AG04450 (cell line): Measurements from ENCODE around the gene MAP2. TPM values are rescaled to one million over a fixed set of nuclear protein-coding genes. Genes with fewer than 3 reads are reported as not detected.
"Not testable (repeated sequence)": the region's sequence is repeated elsewhere in the genome, so short reads cannot be mapped to it uniquely, and the experiment has no call there.

Source experiments
- CTCF ChIA-PET: fragments of 300-600, 350-600 bp; formaldehyde crosslinking; extraction: SDS; loops from one replicate; lab custom pipeline; 2022; ENCODE audit warnings: antibody characterized with exemption, inconsistent platforms; lab: Charles Lee
- POLR2A ChIA-PET: fragments of 350-600 bp; formaldehyde crosslinking; extraction: SDS; loops from one replicate; lab custom pipeline; 2021; ENCODE audit warnings: antibody characterized with exemption, inconsistent platforms; lab: Yijun Ruan, JAX
- DNase-seq: peaks from one replicate; pipeline ENCODE4 v3.0.0-alpha.2; 2011; ENCODE audit warnings: low read depth, low spot score
- H3K27ac ChIP-seq: one replicate; pipeline ENCODE4 v1.5.1; 2012; ENCODE audit warnings: low read depth, low read length, control low read depth
- H3K27me3 ChIP-seq: one replicate; pipeline ENCODE4 v1.6.0; 2012; ENCODE audit warnings: low read length; ENCODE audit not compliant: control insufficient read depth, insufficient read depth
- H3K4me3 ChIP-seq: 2 replicates; pipeline ENCODE4 v1.5.1; 2011; ENCODE audit warnings: mild to moderate bottlenecking, low read depth, low read length, control low read depth
- H3K9me3 ChIP-seq: 2 replicates; pipeline ENCODE4 v1.5.1; 2012; ENCODE audit warnings: low read length; ENCODE audit not compliant: control insufficient read depth, insufficient read depth
- polyA plus RNA-seq: library from polyadenylated mRNA; depleted of rRNA; stranded (reverse); fragments of >200 nt; gene quantifications from 2 replicates; pipeline ENCODE4 v1.2.3, GENCODE V29; 2011
- TF ChIP-seq, protein P1 (sequence below): IDR thresholded peaks from 2 replicates; pipeline ENCODE4 v1.5.1; 2011; ENCODE audit warnings: low read depth, low read length, control low read depth, inconsistent platforms

MAP2 gene
- polyA plus RNA-seq, 1 experiment, result 0.69 TPM

- no peak for DNase-seq
- Histone ChIP-seq H3K27me3 (no peaks in the 10 kb centered on the region), H3K4me3 (no peak overlapping the region), H3K27ac (no peak overlapping the region), H3K9me3 (no peaks in the 10 kb centered on the region)
- TF ChIP-seq, protein P1, sequence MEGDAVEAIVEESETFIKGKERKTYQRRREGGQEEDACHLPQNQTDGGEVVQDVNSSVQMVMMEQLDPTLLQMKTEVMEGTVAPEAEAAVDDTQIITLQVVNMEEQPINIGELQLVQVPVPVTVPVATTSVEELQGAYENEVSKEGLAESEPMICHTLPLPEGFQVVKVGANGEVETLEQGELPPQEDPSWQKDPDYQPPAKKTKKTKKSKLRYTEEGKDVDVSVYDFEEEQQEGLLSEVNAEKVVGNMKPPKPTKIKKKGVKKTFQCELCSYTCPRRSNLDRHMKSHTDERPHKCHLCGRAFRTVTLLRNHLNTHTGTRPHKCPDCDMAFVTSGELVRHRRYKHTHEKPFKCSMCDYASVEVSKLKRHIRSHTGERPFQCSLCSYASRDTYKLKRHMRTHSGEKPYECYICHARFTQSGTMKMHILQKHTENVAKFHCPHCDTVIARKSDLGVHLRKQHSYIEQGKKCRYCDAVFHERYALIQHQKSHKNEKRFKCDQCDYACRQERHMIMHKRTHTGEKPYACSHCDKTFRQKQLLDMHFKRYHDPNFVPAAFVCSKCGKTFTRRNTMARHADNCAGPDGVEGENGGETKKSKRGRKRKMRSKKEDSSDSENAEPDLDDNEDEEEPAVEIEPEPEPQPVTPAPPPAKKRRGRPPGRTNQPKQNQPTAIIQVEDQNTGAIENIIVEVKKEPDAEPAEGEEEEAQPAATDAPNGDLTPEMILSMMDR, result no peak
- POLR2A ChIA-PET, result no interaction called here
- CTCF ChIA-PET, result interaction anchor here (1.3 kb wide), 1 partner anchor 141 kb away, joined by 3 read pairs; no protein-coding TSS in a partner anchor
Measured at GRCh38 chr2:209476367-209477208, 52.7 kb downstream of the MAP2 start.

DNA sequence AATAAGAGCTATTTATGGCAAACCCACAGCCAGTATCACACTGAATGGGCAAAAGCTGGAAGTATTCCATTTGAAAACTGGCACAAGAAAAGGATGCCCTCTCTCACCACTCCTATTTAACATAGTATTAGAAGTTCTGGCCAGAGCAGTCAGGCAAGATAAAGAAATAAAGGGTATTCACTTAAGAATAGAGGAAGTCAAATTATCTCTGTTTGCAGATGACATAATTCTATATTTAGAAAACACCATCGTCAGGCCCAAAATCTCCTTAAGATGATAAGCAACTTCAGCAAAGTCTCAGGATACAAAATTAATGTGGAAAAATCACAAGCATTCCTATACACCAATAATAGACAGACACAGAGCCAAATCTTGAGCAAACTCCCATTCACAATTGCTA lies 68.4 kb downstream of the MAP2 start:
- H3K9me3 ChIP-seq, POLR2A ChIA-PET, H3K27me3 ChIP-seq, H3K4me3 ChIP-seq, CTCF ChIA-PET, DNase-seq, H3K27ac ChIP-seq: not testable (repeated sequence)

DNA sequence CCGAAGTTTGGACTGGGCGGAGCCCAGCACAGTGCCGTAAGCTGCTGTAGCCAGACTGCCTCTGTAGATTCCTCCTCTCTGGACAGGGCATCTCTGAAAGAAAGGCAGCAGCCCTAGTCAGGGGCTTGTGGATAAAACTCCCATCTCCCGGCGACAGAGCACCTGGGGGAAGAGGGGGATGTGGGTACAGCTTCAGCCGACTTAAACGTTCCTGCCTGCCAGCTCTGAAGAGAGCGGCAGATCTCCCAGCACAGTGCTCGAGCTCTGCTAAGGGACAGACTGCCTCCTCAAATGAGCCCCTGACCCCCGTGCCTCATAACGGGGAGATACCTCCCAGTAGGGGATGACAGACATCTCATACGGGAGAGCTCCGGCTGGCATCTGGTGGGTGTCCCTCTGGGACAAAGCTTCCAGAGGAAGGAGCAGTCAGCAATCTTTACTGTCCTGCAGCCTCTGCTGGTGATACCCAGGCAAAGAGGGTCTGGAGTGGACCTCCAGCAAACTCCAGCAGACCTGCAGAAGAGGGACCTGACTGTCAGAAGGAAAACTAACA lies 71.3 kb downstream of the MAP2 start:
- peak overlapping the region; percentile 58 for H3K27ac ChIP-seq
- ChIA-PET POLR2A (interaction anchor here (0.6 kb wide), 1 partner anchor 21 kb away, joined by 3 read pairs; no protein-coding TSS in a partner anchor), CTCF (interaction anchor here (0.6 to 1.5 kb wide), 4 partner anchors 9 to 161 kb away, joined by 3 to 4 read pairs (median 4); partner anchors contain the start of gene MAP2)
- DNase-seq, H3K9me3 ChIP-seq, H3K27me3 ChIP-seq, H3K4me3 ChIP-seq: not testable (repeated sequence)

DNA sequence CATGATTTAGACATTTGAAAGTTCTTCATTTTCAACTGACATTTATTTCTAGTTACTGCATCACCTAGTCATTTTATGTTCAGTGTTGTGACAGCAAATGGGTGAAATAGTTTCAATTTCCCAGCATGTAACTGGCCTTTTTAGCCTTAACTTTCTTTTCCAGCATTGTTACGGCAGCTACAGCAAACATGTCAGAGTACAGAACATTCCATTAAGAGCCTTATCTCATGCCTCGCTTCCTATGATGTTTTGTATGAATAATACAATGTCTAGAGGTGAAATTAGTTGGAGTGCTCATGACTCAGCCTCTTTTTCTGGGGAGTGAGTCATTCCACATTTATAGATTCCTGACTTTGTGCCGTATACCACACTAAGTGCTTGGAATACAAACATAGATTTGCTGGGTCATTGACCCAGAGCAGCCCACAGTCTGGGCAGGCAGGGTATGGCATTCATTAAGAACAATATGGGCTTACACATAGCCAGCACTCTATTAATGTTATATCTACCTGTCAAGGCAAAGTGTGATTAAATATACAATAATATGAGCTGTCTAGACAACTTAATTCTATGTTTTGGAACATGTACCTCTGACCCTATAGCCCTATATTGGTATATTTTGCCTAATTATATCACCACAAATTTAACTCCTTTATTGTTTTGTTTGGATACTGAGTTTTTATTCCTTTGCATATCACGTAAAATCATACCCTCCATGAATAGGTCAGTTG lies 72.2 kb downstream of the MAP2 start:
- ChIA-PET POLR2A (interaction anchor here (0.6 kb wide), 1 partner anchor 22 kb away, joined by 3 read pairs; no protein-coding TSS in a partner anchor), CTCF (interaction anchor here (1.2 to 1.5 kb wide), 3 partner anchors 10 to 161 kb away, joined by 3 to 4 read pairs (median 4); partner anchors contain the start of gene MAP2)
- Histone ChIP-seq H3K27ac (peak overlapping the region; percentile 58), H3K4me3 (no peak overlapping the region), H3K27me3 (no peaks in the 10 kb centered on the region), H3K9me3 (peaks cover 9% of the 10 kb centered on the region)
- TF ChIP-seq, protein P1, result no peak
- peak; percentile 88 for DNase-seq

DNA sequence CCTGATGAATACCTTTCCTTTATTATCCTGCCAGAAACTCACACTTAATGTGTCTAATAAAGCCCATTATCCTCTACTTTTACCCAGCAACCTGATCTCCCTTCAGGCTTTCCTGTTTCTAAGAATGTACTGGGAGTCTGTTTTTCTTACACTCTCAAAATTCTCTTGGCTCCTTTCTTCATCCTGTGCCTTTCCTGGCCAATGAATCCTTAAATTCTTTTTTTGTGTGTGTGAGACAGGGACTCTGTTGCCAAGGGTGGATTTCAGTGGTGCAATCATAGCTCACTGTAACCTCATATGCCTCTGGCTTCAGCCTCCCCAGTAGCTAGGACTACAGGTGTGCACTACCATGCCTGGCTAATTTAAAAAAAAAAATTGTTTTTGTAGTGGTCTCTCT lies 72.7 kb downstream of the MAP2 start:
- TF ChIP-seq, protein P1, result no peak
- Histone ChIP-seq H3K9me3 (peaks cover 9% of the 10 kb centered on the region), H3K4me3 (no peak overlapping the region), H3K27me3 (no peaks in the 10 kb centered on the region), H3K27ac (no peak overlapping the region)
- ChIA-PET CTCF (no interaction called here), POLR2A (no interaction called here)
- no peak for DNase-seq
